ENCODE data around the gene CETN1.

The CETN1 gene

DNA sequence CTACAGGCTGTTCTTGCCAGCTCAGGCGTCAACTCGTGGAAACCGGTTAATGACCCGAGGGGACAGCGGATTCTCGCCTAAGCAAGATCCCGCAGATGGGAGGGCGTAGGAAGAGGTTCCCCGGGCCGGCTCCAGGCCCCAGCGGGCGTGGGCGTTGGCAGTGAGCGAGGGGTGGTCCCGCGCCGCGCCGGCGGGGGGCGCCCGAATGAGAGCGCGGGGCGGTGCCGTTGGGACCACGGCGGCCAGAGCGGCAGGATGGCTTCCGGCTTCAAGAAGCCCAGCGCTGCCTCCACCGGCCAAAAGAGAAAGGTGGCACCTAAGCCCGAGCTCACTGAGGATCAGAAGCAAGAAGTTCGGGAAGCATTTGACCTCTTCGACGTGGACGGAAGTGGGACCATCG, at the start of gene CETN1:
CETN1 (plus strand) TSS at position 227 of the 400 bp plus-strand sequence; CDS start at position 256, 29 bp downstream.
- Histone ChIP-seq H3K36me3 (ENCODE audit: control insufficient read depth in 2 of 2, insufficient read depth in 2 of 2, low read length in 2 of 2) (no peaks in the 10 kb centered on the region), H3K9ac (ENCODE audit: low read depth in 1 of 2, low read length in 2 of 2) (no peak within 1 kb of the TSS), H3K4me1 (ENCODE audit: control insufficient read depth in 2 of 2, insufficient read depth in 2 of 2, low read length in 2 of 2) (no peaks in the 10 kb centered on the region), H3K27ac (ENCODE audit: low read depth in 2 of 2, low read length in 2 of 2) (no peak within 1 kb of the TSS), H3K27me3 (ENCODE audit: control insufficient read depth in 2 of 2, insufficient read depth in 2 of 2, low read length in 2 of 2) (no peaks in the 10 kb centered on the region), H3K4me3 (ENCODE audit: low read length in 2 of 2) (no peak within 1 kb of the TSS), H3K9me3 (ENCODE audit: control insufficient read depth in 2 of 2, low read length in 2 of 2) (no peaks in the 10 kb centered on the region)

DNA sequence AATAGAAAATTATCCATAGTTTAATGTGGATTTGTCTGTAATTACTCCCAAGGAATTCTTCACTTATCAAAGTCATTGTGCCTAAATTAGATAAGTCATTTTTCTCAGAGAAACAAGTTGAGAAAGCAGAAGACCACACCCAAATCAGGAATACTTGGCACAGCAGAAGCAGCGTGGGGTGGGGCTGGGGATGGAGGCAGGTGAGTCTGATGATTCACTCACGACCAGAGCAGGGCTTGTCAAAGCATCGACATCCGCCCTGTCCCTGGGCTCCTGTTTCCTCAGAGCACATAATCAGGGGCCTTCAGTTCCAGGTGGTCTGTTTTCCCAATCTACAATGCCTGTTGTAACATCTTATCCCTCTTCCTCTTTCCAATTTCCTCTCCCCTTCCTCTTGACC, 48.2 kb upstream of the CETN1 start:
- no peak overlapping the region for H3K27ac ChIP-seq (ENCODE audit: low read depth in 2 of 2, low read length in 2 of 2)
- no peaks in the 10 kb centered on the region for H3K4me1 ChIP-seq (ENCODE audit: control insufficient read depth in 2 of 2, insufficient read depth in 2 of 2, low read length in 2 of 2)
- H3K9ac ChIP-seq (ENCODE audit: low read depth in 1 of 2, low read length in 2 of 2), result no peak overlapping the region
- H3K4me3 ChIP-seq (ENCODE audit: low read length in 2 of 2), result no peak overlapping the region
- no peaks in the 10 kb centered on the region for H3K9me3 ChIP-seq (ENCODE audit: control insufficient read depth in 2 of 2, low read length in 2 of 2)
- no peaks in the 10 kb centered on the region for H3K36me3 ChIP-seq (ENCODE audit: control insufficient read depth in 2 of 2, insufficient read depth in 2 of 2, low read length in 2 of 2)
- H3K27me3 ChIP-seq (ENCODE audit: control insufficient read depth in 2 of 2, insufficient read depth in 2 of 2, low read length in 2 of 2), result no peaks in the 10 kb centered on the region

DNA sequence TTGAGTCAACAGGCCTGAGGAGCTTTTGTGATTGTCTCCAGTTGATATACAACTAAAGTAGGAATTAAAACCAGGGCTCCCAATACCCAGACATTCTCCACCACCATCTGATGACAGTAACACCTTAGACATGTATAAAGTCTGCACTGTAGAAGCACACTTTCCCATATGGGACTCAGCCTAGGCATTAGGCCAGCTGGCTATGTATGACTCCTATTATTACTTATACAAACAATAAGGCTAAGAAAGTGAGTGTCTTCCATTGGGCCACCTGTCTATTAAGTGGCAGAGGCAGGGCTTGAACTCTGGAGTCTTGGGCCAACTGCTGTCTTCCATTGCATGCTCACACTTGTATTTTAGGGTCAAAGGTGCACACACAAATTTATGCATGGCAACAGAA, 47.5 kb upstream of the CETN1 start:
- Histone ChIP-seq H3K27ac (ENCODE audit: low read depth in 2 of 2, low read length in 2 of 2) (no peak overlapping the region), H3K4me1 (ENCODE audit: control insufficient read depth in 2 of 2, insufficient read depth in 2 of 2, low read length in 2 of 2) (no peaks in the 10 kb centered on the region), H3K4me3 (ENCODE audit: low read length in 2 of 2) (no peak overlapping the region), H3K9me3 (ENCODE audit: control insufficient read depth in 2 of 2, low read length in 2 of 2) (no peaks in the 10 kb centered on the region), H3K27me3 (ENCODE audit: control insufficient read depth in 2 of 2, insufficient read depth in 2 of 2, low read length in 2 of 2) (no peaks in the 10 kb centered on the region), H3K36me3 (ENCODE audit: control insufficient read depth in 2 of 2, insufficient read depth in 2 of 2, low read length in 2 of 2) (no peaks in the 10 kb centered on the region), H3K9ac (ENCODE audit: low read depth in 1 of 2, low read length in 2 of 2) (no peak overlapping the region)

DNA sequence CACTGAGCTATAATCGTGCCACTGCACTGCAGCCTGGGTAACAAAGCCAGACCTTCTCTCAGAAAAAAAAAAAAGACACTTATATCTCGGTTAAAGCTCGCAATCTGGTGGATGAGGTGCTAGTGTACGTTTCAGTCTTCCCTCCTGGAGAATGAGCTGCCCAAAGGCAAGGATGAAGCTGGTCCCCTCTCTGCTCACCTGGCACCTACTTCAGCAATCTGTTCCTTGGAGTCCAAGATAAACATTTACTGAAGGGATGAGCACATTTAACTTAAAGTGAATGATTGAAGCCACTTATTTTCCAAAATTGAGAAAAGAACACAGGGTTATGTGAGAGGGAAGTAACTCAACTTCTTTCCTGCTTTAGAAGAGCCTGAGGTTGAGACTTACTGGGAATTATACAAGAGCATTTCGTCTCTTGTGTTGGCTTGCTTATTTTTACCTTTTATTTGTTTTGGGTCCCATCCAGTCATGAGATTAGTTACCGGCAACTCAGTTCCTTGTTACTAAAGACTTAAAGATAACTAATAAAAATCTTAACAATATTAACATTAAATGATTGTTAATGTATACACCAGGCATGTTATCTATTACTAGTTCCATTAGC, 46.1 kb upstream of the CETN1 start:
- H3K9me3 ChIP-seq (ENCODE audit: control insufficient read depth in 2 of 2, low read length in 2 of 2), result no peaks in the 10 kb centered on the region
- H3K4me1 ChIP-seq (ENCODE audit: control insufficient read depth in 2 of 2, insufficient read depth in 2 of 2, low read length in 2 of 2), result no peaks in the 10 kb centered on the region
- H3K9ac ChIP-seq (ENCODE audit: low read depth in 1 of 2, low read length in 2 of 2), result no peak overlapping the region
- no peak overlapping the region for H3K4me3 ChIP-seq (ENCODE audit: low read length in 2 of 2)
- no peaks in the 10 kb centered on the region for H3K27me3 ChIP-seq (ENCODE audit: control insufficient read depth in 2 of 2, insufficient read depth in 2 of 2, low read length in 2 of 2)
- H3K27ac ChIP-seq (ENCODE audit: low read depth in 2 of 2, low read length in 2 of 2), result no peak overlapping the region
- H3K36me3 ChIP-seq (ENCODE audit: control insufficient read depth in 2 of 2, insufficient read depth in 2 of 2, low read length in 2 of 2), result no peaks in the 10 kb centered on the region

DNA sequence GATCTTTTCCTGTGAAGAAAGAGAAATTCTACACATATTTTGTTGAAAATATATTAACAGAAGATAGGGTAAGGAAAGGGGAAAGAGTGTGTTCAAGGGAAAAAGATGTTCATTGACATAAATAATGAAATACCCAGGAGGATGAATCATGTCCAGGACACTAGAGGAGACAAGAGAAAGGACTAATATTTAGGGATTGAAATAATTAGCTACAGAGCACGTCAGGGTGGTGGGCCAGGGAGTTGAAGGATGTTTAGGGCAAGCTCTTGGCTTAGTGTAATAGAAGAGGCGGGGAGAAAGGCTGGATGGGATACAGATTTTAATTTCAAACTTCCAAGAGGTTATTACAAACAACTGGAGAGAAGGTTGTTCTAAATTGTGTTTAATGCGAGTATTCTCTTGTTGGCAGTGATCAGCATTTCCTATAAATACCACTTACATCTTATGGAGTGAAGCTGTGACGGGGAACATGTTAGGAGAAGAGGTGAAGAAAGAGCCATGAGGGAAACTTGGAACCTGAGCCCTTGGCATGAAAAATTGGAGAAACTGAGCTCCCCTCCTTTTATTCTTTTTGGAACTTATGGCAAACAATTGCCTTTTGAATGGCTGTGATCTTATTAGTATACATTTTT, 36.6 kb upstream of the CETN1 start:
- no peaks in the 10 kb centered on the region for H3K27me3 ChIP-seq (ENCODE audit: control insufficient read depth in 2 of 2, insufficient read depth in 2 of 2, low read length in 2 of 2)
- no peaks in the 10 kb centered on the region for H3K4me1 ChIP-seq (ENCODE audit: control insufficient read depth in 2 of 2, insufficient read depth in 2 of 2, low read length in 2 of 2)
- H3K27ac ChIP-seq (ENCODE audit: low read depth in 2 of 2, low read length in 2 of 2), result no peak overlapping the region
- no peaks in the 10 kb centered on the region for H3K9me3 ChIP-seq (ENCODE audit: control insufficient read depth in 2 of 2, low read length in 2 of 2)
- H3K4me3 ChIP-seq (ENCODE audit: low read length in 2 of 2), result no peak overlapping the region
- H3K9ac ChIP-seq (ENCODE audit: low read depth in 1 of 2, low read length in 2 of 2), result no peak overlapping the region
- H3K36me3 ChIP-seq (ENCODE audit: control insufficient read depth in 2 of 2, insufficient read depth in 2 of 2, low read length in 2 of 2), result no peaks in the 10 kb centered on the region

DNA sequence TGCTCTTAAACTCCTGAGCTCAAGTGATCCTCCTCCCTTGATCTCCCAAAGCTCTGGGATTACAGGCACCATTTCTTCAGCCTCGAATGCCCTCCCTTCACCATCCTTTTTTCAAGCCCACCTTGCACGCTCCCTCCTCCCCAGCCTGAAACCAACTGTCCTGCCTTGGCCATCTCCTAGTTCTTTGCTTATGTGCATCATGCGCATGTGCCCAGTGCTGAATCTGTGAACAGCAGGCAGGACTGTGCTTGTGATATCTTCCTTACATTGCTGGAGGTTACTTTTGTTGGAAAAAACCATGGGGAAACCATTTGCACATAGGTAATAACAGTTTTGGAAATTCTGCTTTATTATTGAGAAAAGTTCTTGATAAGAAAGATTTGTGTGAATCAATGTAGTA, 30.2 kb upstream of the CETN1 start:
- Histone ChIP-seq H3K36me3 (ENCODE audit: control insufficient read depth in 2 of 2, insufficient read depth in 2 of 2, low read length in 2 of 2) (no peaks in the 10 kb centered on the region), H3K27ac (ENCODE audit: low read depth in 2 of 2, low read length in 2 of 2) (no peak overlapping the region), H3K27me3 (ENCODE audit: control insufficient read depth in 2 of 2, insufficient read depth in 2 of 2, low read length in 2 of 2) (no peaks in the 10 kb centered on the region), H3K9me3 (ENCODE audit: control insufficient read depth in 2 of 2, low read length in 2 of 2) (no peaks in the 10 kb centered on the region), H3K4me1 (ENCODE audit: control insufficient read depth in 2 of 2, insufficient read depth in 2 of 2, low read length in 2 of 2) (no peaks in the 10 kb centered on the region), H3K9ac (ENCODE audit: low read depth in 1 of 2, low read length in 2 of 2) (no peak overlapping the region), H3K4me3 (ENCODE audit: low read length in 2 of 2) (no peak overlapping the region)

DNA sequence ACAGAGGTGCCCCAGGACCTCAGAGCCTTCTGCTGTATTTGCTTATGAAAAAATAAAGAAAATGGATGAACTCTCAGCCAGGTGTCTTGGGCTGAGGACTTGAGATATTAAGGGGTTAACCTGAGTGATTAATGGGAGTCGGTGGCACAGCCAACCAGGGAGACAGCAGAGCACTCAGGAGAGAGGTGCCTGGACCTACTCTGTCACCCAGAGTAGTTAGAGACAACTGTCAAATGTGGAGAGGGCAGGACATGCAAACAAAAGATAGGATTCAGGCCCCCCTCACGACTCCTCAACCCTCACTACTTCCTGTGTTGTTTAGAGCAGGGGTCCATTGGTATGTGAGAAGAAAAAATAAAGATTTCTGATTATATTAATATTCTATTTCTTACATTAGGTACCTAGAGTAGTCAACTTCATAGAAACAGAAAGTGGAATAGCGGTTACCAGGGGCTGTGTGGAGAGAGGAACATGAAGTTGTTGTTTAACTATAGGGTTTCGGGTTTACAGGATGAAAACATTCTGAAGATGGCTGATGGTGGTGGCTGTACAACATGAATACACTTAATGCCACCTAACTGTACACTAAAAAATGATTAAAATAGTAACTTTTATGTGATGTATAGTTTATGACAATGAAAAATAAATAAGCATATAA, 28.6 kb upstream of the CETN1 start:
- Histone ChIP-seq H3K9me3 (ENCODE audit: control insufficient read depth in 2 of 2, low read length in 2 of 2) (no peaks in the 10 kb centered on the region), H3K4me3 (ENCODE audit: low read length in 2 of 2) (no peak overlapping the region), H3K9ac (ENCODE audit: low read depth in 1 of 2, low read length in 2 of 2) (no peak overlapping the region), H3K4me1 (ENCODE audit: control insufficient read depth in 2 of 2, insufficient read depth in 2 of 2, low read length in 2 of 2) (no peaks in the 10 kb centered on the region), H3K27me3 (ENCODE audit: control insufficient read depth in 2 of 2, insufficient read depth in 2 of 2, low read length in 2 of 2) (no peaks in the 10 kb centered on the region), H3K27ac (ENCODE audit: low read depth in 2 of 2, low read length in 2 of 2) (no peak overlapping the region), H3K36me3 (ENCODE audit: control insufficient read depth in 2 of 2, insufficient read depth in 2 of 2, low read length in 2 of 2) (no peaks in the 10 kb centered on the region)

DNA sequence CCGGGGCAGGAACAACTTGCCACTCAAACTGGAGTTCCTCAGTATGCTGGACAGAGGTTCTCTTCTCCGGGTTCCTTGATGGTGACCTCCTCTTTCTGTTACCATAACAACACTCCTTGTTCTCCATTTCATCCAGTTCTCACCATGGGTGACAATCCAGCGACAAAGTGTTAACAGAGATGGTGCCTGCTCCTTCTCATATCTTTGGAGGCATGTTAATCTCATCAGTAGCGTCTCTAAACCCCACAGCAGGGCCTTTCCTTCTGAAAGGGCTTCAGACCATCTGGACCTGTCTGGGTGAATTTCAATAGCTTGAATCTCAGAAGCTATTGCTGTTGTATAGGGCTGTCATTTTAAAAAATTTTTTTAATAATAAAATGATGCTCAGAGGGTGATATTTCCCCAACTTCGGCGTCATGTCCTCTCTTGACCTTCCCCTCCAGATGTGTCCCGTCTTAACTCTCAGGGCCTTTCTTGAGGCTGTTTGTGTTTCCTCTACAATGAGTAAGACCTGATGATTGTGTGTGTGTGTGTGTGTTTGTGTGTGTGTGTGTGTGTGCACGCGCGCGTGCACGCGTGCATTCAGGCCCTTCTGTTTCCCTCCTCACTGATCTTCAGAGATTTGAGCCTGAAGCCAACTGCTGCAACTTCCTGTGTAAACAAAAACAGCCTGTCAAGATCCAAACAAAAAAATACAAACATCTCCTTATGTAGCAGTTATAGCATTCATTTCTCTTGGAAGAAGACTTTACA, 24.3 kb upstream of the CETN1 start:
- no peaks in the 10 kb centered on the region for H3K9me3 ChIP-seq (ENCODE audit: control insufficient read depth in 2 of 2, low read length in 2 of 2)
- H3K9ac ChIP-seq (ENCODE audit: low read depth in 1 of 2, low read length in 2 of 2), result no peak overlapping the region
- no peak overlapping the region for H3K27ac ChIP-seq (ENCODE audit: low read depth in 2 of 2, low read length in 2 of 2)
- H3K4me3 ChIP-seq (ENCODE audit: low read length in 2 of 2), result no peak overlapping the region
- H3K36me3 ChIP-seq (ENCODE audit: control insufficient read depth in 2 of 2, insufficient read depth in 2 of 2, low read length in 2 of 2), result no peaks in the 10 kb centered on the region
- no peaks in the 10 kb centered on the region for H3K4me1 ChIP-seq (ENCODE audit: control insufficient read depth in 2 of 2, insufficient read depth in 2 of 2, low read length in 2 of 2)
- H3K27me3 ChIP-seq (ENCODE audit: control insufficient read depth in 2 of 2, insufficient read depth in 2 of 2, low read length in 2 of 2), result no peaks in the 10 kb centered on the region

DNA sequence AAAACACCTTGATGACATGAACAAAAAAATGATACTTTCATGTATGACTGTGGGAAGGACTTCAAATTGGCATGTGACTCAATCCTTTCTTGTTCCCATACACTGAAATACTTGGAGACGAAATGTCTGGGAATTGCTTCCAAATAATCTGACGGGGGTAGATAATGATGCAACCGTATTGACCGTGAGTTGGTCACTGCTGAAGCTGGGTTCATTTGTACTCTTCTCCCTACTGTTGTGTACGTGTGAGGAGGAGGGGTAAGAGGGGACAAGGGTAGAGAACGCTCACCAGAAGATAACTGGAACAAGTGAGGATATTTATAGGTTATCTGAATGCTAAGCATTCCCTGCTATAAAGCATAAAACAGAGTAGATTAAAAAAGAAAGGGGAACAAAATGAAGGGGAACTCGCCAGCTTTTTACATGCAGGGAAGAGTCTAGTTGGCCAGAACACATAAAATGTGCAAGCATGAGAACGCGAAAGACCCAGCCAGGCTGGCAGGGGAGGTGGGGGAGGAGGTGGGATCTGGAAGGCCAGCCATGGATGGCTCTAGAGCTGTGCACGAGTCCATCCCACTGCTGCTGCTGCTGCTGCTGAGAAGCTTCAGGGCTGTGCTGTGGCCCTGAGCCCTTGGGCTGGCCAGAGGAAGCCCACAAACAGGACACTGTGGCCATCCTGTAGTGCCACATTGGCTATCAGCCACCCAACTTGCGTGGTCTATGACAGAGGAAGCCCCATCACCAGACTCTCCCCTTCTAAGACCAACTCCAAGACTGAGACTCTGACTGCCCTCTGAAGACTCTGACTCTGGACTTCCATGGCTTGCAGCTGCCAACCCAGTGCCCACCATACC, 15.2 kb upstream of the CETN1 start:
- Histone ChIP-seq H3K27me3 (ENCODE audit: control insufficient read depth in 2 of 2, insufficient read depth in 2 of 2, low read length in 2 of 2) (no peaks in the 10 kb centered on the region), H3K9me3 (ENCODE audit: control insufficient read depth in 2 of 2, low read length in 2 of 2) (no peaks in the 10 kb centered on the region), H3K4me1 (ENCODE audit: control insufficient read depth in 2 of 2, insufficient read depth in 2 of 2, low read length in 2 of 2) (no peaks in the 10 kb centered on the region), H3K36me3 (ENCODE audit: control insufficient read depth in 2 of 2, insufficient read depth in 2 of 2, low read length in 2 of 2) (no peaks in the 10 kb centered on the region), H3K4me3 (ENCODE audit: low read length in 2 of 2) (no peak overlapping the region), H3K27ac (ENCODE audit: low read depth in 2 of 2, low read length in 2 of 2) (no peak overlapping the region), H3K9ac (ENCODE audit: low read depth in 1 of 2, low read length in 2 of 2) (no peak overlapping the region)
